ENCODE data around the gene HCN2.
"Not testable (repeated sequence)": the region's sequence is repeated elsewhere in the genome, so short reads cannot be mapped to it uniquely, and the experiment has no call there.

HCN2 gene

DNA sequence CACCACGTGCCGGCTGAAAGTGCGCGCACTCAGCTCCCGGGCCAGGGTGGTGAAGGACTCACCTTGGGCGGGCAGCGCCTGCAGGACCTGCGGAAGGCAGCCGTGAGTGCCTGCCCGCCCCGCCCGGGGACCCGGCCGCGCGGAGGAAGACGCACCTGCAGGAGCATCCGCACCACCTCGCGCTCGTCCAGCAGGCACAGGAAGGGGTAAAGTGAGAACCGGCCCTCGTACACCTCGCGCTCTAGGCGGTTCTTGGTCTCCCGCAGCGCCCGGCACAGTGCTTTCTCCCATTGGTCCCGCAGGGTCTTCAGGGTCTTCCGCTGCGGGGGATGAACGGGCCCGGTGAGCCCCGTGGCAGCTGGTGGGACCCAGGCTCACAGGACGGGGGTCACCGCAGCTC lies 33.0 kb downstream of the HCN2 start:
- DNase-seq = no peak

DNA sequence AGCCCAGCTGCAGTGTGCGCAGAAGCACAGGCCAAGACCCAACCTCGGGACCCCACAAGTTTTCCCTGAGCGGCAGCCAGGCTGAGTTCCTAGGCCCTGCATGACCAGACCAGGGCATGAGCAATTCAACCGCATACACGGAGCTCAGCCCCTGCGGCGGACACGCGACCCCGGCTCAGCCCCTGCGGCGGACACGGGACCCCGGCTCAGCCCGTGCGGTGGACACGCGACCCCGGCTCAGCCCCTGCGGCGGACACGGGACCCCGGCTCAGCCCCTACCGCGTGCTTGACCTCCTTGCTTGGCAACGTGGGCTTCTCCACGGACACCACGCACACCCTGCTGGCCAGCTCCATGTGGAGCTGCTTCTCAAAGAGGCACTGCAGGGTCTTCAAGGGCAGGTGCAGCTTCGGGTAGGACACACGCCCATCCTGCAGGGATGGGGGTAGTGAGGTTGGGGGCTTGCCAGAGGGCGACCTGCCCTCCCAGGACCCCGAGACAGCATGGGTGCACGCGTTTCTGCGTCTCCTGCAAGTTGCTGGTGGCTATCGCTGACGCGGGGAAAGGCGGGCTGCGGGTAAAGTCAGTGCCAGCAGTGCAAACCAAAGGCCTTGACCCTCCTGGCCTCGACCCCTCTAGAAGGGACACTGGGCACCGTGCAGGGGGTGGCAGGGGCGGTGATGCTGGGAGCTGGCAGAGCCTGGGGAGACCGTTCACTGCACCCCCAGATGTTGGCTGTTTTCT lies 33.7 kb downstream of the HCN2 start:
- DNase-seq = no peak

DNA sequence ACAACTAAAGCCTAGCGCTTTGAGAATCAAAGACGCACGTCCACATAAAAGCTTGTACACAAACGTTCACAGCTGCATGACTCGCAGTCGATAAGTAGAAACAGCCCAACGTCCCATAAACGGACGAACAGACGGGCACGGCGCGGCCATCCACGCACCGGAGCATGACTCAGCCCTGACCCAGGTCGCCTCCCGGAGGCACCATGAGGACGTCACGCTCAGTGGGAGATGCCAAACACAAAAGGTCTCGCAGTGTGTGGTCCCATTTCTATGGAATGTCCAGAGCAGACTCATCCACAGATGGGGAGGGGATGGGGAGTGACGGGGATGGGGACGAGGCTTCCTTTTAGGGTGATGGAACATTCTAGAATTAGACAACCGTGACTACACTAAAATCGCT lies 34.3 kb downstream of the HCN2 start:
- DNase-seq = no peak

DNA sequence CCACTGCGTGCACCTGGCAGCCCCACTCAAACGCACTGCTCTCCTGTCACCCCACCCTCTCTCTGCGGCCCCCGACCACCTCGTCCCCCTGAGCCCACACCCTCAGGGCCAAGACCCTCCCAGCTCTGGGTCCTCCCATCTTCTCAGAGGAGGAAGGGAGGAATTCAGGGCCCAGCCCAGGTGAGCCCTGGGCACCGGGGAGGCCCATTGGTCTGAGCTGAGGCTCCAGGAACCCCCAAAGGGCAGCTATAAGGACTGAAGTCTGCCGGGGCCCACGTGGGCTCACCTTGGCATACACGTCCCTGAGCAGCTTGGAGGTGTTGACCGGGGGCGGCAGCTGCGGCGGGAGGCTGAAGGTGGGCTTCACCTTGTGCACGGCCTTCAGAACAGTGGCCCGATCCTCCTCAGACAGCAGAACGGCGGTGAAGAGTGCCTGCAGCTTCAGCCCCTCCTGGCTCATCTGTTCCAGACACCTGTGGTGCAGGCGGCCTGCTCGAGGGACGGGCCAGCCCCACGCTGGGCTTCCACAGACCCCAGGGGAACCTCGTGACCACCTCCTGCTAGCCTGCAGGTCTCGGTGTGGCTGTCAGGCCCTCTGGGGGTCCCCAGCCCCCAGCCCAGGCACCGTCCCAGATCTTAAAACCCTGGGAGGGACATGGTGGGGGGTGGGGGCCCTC lies 34.9 kb downstream of the HCN2 start:
- no peak for DNase-seq

DNA sequence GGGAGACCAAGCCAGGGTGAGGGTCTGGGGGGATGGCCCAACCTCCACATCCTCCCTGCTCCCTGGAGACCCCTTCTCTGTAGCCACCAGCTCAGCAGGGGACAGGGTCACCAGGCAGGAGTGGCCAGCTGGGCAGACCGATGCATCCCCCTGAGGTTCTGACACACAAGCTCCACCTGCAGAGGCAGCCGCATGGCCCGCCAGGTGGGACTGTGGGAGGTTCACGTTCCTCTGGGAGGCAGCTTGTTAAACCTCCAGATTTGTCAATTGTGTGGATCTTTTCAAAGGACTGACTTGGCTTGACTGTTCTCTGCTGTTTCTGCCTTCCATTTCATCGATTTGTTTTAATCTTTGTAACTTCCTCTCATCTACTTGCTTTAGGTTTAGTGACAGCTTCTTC lies 35.6 kb downstream of the HCN2 start:
- DNase-seq = no peak

DNA sequence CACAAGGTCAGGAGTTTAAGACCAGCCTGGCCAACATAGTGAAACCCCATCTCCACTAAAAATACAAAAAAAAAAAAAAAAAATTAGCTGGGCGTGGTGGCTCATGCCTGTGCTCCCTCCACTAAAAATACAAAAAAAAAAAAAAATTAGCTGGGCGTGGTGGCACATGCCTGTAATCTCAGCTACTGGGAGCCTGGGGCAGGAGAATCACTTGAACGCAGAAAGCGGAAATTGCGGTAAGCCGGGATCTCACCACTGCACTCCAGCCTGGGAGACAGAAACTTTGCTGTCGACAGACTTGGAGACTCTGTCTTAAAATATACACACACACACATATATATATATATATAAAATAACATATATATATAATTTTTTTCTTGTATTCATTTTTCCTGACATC lies 36.9 kb downstream of the HCN2 start:
- not testable (repeated sequence) for DNase-seq

DNA sequence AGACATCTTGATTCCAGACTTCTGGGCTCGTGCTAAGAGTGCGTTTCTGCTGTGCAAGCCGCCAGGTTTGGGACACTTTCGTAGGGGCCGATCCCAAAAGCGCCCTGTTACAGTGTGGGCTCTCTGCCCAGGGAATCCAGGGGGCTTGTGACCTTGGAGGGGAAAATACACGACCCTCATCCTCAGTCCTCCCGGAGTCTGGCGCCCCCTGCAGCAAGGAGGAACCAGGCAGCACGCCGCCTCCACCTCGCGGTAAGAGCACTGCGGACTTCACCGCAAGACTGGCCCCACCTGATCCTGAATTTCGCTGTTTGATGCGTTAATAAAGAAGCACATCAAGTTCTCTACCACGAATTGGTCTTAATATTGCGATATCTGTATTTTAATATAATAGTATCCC lies 38.5 kb downstream of the HCN2 start:
- DNase-seq = peak; percentile 74

DNA sequence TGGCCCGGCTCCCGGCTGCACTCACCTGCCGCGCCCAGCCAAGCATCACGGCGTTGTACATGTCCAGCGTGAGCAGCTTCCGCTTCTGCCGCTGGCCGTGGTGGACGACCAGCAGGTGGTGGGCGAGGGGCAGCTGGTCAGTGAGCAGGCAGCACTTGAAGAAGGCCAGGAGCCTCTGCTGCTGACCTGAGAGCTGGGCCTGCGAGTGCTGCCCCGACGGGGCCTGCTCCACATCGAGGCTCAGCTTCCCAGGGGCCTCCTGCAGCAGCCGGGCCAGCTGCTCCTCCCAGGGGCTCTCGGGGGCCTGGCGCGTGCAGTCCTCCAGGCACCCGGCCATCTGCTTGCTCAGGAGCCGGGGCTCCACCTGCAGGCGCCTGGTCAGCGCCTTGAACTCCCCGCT lies 39.8 kb downstream of the HCN2 start:
- DNase-seq = not testable (repeated sequence)

DNA sequence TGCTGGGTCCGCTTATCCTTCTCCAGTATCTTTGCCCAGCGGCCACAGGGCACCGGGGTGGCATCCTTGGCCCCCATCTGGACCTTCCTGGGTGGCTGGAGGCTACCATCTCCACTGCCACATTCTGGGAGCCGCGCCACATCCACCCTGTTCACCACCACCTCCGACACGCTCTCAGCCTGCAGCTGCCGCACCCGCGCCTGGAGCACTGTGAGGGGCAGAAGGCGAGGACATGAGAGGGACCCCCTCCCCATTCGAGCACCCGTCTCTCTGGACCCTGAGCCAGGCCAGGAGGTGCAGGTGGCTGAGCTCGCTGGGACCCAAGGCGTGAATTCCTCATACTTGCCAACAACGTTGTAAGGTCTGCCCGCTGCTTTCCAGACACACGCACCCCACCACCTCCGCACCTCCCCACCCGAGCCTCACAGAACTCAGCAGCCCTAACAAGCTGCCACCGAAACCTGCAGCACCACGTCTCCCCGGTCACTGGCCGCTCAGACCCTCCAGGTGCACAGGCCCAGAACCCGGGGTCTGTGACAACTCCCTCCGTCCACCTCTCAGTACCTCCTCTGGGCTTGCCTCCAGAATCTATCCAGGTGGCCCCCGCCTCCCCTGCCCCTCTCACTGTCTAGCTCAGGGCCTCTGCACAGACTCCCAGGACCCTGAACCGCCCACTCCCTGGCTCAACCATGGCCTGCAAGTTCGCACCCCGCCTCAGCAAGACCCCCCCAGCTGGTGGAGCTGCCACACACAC lies 40.5 kb downstream of the HCN2 start:
- no peak for DNase-seq

DNA sequence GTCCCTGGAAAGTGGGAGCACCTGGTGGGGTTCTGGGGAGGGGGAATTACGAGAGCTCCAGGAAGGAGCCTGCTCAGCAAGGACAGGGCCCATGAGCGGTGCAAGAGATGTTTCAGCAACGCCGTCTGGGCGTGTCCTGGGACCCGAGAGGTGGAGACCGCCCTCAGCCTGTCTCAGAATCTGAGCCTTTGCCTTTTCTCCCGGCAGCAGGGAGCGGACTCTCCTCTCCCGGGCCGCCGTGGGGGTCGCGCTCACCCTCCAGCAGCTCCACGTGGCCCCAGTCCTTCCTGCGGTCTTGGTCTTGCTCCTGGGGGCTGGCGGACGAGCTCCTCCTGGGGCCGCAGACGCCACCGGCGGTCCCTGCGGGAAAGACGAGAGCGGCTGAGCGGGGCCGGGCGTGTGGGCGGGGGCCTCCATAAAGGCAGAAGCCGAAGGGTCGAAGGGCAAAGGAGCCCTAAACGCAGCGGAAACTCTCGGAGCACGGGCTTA lies 42.9 kb downstream of the HCN2 start:
- DNase-seq = peak; percentile 81

DNA sequence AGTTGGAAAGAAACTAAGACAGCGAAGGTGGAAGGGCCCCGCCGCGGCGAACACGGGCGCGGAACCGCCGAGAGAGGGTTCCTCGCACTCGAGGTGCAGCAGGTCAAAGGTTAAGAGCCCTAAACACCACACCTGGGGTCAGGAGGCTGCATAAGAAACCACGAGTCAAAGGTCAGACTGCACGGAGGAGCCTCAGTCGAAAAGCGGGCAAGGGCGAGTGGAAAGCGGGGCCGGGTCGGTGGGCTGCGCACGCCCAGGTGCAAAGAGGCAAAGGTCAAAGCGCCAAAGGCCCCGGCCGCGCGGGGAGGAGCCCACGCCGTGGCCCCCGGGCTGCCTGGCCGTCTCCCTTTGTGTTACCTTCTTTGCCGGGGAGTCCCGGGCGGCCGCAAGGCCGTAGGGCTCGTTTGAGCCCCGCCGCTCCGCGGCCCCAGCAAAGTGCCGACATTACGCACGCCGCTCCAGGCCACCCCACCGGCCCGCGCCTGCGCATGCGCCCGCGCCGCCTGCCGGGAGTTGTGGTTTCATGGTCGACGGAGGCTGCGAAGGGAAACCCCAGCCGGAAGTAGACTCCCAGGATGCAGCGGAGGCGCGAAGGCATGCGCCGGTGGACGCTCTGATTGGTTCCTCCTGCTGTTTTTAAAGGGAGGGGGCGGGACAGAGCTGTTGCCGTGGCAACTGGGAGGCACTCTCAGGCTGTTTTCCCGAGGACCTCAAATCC lies 43.5 kb downstream of the HCN2 start, which contains the start of gene POLRMT:
POLRMT (minus strand) TSS at position 470 of the 718 bp plus-strand sequence; CDS start at position 445, 25 bp downstream.
- DNase-seq = peak; percentile 98

DNA sequence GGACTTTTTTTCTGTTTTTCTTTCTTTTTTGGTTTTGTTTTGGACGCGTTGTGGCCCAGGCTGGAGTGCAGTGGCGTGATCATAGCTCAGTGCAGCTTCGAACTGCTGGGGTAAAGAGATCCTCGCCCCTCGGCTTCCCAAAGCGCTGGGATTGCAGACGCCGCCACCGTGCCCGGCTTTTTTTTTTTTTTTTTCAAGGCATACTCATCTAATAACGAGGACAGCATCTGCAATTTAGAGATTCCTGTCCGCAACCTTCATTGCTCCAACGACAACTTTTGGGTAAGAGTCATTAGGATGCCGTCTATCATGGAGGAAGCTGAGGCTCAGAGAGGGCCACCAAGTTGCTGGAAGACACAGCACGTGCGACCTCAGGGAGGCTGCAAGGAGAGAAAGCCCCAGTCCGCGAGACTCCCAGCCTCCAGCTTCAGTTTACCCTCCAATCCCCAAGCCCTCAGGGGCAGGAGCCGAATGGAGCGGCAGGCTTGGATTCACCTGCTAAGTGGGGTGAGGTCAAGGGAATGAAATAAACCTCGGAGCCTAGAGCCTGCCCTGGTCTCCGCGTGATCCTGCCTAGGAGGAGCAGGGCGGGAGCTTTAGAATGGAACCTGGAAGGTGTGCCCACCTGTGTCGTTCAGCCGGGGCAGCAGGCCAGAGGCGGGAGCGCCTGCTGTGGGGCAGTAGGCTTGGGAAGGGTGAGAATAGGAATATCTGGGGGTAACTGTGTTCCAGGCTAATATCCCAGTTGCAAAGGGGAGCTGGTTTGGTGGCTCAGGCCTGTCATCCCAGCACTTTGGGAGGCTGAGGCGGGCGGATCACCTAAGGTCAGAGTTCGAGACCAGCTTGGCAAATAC lies 44.3 kb downstream of the HCN2 start:
- no peak for DNase-seq

DNA sequence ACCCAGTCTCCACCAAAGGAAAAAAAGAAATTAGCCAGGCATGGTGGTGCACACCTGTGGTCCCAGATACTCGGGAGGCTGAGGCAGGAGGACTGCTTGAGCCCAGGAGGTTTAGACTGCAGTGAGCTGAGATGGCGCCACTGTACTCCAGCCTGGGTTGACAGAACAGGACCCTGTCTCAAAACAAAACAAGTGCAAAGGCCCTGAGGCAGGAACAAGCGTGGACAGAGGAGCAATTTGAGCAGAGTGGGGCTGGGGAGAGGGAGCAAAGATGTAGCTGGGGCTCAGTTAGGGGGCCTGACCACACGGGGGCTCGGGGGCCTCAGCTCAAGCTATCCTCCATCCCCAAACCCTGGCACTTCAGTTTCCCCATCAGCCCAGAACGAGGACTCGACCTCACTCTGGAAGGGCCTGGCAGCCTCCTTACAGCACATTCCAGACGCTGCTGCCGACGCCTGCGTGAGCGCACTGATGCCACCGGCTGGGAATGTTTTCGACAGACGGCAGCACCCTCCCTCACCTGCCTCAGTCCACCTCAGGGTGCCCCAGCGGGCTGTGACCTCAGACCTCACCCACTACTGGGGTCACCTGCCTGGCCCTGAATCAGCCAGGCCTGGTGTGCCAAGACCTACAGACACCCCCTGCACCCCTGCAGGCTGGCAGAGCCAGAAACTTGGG lies 45.4 kb downstream of the HCN2 start:
- DNase-seq = no peak

DNA sequence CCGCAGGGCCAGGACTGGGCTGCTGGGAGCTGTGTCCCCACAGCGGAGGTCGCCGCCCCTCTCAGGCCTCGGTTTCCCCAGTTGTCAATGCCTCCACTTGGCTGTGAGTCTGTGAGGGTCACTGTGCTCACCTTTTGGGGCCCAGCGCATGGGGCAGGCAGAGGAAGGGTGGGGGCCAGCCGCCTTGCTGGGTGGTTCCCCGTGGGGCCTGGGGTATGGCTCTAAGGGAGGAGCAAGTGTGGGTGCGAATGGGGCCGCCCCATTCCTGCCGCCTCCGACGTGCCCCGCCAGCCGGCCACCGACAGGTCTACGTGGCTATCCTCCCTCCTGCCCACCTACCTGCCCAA lies 49.2 kb downstream of the HCN2 start:
- DNase-seq = no peak

DNA sequence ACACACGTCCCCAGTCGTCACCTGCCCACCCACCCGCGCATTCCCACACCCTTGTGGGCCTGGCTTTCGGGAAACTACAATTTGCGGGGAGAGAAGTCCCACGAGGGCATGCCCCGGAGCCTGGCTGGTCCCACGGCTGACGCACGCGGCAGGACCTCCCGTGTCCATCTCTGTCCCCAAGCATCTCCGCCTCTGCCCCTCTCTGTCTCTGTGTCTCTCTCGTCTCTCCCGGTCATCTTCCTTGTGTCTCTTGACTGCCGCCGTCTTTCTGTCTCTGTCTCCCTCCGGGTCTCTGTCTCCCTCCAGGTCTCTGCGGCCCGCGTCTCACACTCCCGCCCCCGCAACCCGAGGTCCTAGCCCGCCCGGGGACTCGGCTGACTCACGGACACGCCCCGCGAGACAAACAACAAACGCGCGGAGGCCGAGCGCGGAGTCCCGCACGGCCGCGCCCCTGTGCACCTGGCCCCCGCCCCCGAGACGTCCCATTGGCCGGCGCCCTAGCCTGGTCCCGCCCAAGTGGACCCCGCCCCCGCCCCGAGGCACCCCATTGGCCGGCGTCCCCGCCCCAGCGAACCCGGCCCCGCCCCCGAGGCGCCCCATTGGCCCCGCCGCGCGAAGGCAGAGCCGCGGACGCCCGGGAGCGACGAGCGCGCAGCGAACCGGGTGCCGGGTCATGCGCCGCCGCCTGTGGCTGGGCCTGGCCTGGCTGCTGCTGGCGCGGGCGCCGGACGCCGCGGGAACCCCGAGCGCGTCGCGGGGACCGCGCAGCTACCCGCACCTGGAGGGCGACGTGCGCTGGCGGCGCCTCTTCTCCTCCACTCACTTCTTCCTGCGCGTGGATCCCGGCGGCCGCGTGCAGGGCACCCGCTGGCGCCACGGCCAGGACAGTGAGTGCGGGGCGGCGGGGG lies 49.8 kb downstream of the HCN2 start, which contains the start of gene FGF22:
FGF22 (plus strand) TSS at position 627 of the 908 bp plus-strand sequence; CDS start at position 674, 47 bp downstream.
- DNase-seq = peak; percentile 99

DNA sequence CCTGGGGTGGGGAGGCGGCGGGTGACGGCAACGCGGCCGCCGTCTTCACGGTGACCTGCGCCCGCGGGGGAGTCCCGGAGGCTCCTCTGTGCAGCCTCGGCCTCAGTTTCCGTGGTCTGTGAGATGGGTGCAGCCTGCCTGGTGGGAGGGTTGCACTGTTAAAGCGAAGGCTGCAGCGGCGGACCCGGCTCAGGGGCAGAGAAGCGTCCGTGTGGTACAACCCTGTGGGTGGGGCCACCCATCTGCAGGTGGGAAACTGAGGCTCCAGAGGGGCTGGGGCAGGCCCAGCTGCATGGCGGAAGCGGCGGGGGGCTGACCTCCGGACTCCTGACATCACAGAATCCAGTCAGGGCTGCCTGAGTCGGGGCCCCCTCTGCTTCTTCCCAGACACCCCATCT lies 50.5 kb downstream of the HCN2 start:
- no peak for DNase-seq

DNA sequence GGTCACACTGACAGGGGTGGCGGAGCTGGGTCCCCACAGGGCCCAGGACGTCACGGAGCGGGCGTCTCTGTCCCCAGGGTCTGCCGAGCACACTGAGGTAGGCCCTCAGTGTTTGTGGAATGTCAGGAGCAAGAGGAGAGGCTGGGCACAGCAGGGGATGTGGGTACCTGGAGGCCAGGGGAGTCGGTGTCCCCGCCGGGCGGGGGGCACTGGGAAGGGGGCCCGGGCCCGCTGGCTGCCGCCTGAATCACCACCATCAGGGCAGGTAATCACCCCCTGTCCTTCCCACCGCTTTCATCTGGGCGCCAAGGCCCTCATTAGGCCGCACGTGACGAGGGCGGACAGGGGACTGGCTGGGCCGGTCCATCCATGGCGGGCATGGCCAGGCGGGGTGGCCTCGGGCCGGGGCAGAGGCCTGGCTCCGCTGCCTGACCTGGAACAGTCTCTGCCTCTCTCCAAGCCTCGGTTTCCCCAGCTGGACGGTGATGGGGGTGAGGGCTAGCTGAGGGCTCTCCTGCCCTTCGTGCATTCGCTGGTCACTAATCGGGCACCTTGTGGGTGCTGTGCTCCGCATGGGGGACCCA lies 51.0 kb downstream of the HCN2 start:
- DNase-seq = no peak

DNA sequence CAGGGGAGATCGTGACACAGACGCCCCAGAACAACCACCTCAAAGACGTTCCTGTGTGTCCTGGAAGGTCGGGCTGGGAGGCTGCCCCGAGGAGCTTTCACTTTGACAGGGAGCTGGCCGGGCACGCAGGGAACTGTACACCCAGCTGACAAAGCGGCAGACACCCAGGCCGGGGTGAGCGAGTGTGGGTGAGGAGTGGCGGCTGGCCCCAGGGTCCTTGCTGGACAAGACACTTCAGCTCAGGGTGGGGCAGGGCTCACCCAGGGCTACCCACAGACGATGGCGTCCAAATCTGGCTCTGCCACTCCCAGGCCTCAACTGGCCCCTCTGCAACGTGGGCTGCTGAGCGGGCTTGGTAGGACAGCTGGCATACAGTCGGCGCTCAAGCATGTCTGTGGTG lies 52.0 kb downstream of the HCN2 start:
- DNase-seq = no peak

DNA sequence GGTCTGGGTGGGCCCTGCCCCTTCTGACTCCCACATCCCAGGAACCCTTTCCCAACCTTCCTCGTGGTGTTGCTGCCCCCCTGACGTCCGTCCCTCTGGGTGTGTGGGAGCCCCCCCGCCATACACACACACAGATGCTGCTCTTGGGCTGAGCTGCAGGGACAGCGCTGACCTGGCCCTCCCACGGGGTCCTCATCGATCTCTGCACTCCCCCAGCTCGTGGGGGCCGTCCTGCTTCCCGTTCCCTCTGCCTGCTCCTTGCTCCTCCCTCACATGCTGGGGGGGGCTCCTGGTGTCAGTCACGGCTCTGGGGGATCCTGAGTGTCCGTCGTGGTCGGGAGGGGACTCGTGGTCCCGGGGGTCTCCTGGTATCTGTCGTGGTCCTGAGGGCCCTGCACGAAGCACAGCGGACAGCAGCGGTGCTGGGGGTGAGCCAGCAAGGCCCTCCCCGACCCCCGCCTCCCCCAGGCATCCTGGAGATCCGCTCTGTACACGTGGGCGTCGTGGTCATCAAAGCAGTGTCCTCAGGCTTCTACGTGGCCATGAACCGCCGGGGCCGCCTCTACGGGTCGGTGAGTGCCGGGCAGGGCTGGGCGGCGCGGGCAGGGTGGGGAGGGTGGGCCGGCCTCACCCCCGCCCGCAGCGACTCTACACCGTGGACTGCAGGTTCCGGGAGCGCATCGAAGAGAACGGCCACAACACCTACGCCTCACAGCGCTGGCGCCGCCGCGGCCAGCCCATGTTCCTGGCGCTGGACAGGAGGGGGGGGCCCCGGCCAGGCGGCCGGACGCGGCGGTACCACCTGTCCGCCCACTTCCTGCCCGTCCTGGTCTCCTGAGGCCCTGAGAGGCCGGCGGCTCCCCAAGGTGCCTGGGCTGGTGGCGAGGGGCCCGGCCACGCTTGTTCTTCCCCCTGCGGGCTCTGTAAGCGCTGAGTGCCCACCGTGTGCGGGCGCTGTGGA lies 53.4 kb downstream of the HCN2 start:
- DNase-seq = no peak

All from activated effector memory CD4-positive, alpha-beta T cell treated with anti-CD3 and anti-CD28 coated beads, Interleukin-2, amount 50 U/mL, for 16 hours (primary cell).